Liver (tissue), 9 donors: ENCODE results near the gene PDE4B. TPM values are rescaled to one million over a fixed set of nuclear protein-coding genes. Genes with fewer than 3 reads are reported as not detected.

Source experiments
- DNase-seq: peaks from one replicate; pipeline ENCODE4 v3.0.0-alpha.2; 2017; ENCODE audit warnings: low spot score
- H3K27ac ChIP-seq, 2 donors: one replicate each; pipeline ENCODE4 v1.7.0; 2013; ENCODE audit warnings: inconsistent platforms in 2 of 2, low read length in 2 of 2, control low read depth in 1 of 2, low read depth in 1 of 2, mild to moderate bottlenecking in 1 of 2
- H3K27me3 ChIP-seq, 4 donors: one replicate each; pipeline versions ENCODE4 v1.6.1 to v1.7.0; 2013; ENCODE audit warnings: low read length in 3 of 4, inconsistent platforms in 1 of 4, mild to moderate bottlenecking in 1 of 4, moderate library complexity in 1 of 4; ENCODE audit not compliant: control insufficient read depth in 4 of 4, insufficient read depth in 4 of 4
- H3K36me3 ChIP-seq, 4 donors: one replicate each; pipeline versions ENCODE4 v1.6.1 to v1.7.0; 2013; ENCODE audit warnings: low read length in 3 of 4, mild to moderate bottlenecking in 3 of 4, low read depth in 1 of 4, moderate library complexity in 1 of 4; ENCODE audit not compliant: control insufficient read depth in 4 of 4, insufficient read depth in 3 of 4
- H3K4me1 ChIP-seq, 4 donors: one replicate each; pipeline versions ENCODE4 v1.6.1 to v1.7.0; 2013; ENCODE audit warnings: low read length in 3 of 4, mild to moderate bottlenecking in 3 of 4, moderate library complexity in 1 of 4; ENCODE audit not compliant: control insufficient read depth in 4 of 4, insufficient read depth in 4 of 4
- H3K4me3 ChIP-seq, 3 donors: one replicate each; pipeline versions ENCODE4 v1.6.1 to v1.7.0; 2013; ENCODE audit warnings: low read length in 3 of 3, control low read depth in 1 of 3, low read depth in 1 of 3, mild to moderate bottlenecking in 1 of 3
- H3K9ac ChIP-seq, 2 donors: one replicate each; pipeline ENCODE4 v1.7.0; 2013; ENCODE audit warnings: low read length in 2 of 2, mild to moderate bottlenecking in 2 of 2, moderate library complexity in 2 of 2, control low read depth in 1 of 2, low read depth in 1 of 2
- H3K9me3 ChIP-seq, 4 donors: one replicate each; pipeline versions ENCODE4 v1.6.1 to v1.7.0; 2013; ENCODE audit warnings: low read length in 3 of 4; ENCODE audit not compliant: control insufficient read depth in 4 of 4
- ATF3 ChIP-seq: IDR thresholded peaks from 2 replicates; pipeline ENCODE4 v1.6.1; 2016; ENCODE audit warnings: antibody characterized with exemption
- CTCF ChIP-seq: fragments of 150-350 bp; IDR thresholded peaks from 2 replicates; pipeline ENCODE4 v1.5.1; 2017; ENCODE audit warnings: improper control_type of control experiment, low read depth, low read length; ENCODE audit not compliant: missing input control
- EGR1 ChIP-seq, 2 donors: IDR thresholded peaks; 2 replicates each; pipeline ENCODE4 v1.6.1; 2016 to 2018; ENCODE audit warnings: antibody characterized with exemption in 2 of 2, low read depth in 2 of 2
- FOXA1 ChIP-seq: IDR thresholded peaks from 2 replicates; pipeline ENCODE4 v1.6.1; 2016; ENCODE audit warnings: antibody characterized with exemption
- FOXA2 ChIP-seq: IDR thresholded peaks from 2 replicates; pipeline ENCODE4 v1.6.1; 2016; ENCODE audit warnings: antibody characterized with exemption
- GABPA ChIP-seq, 2 donors: IDR thresholded peaks in 1 of 2; conservative IDR thresholded peaks in 1 of 2; 2 replicates each; pipeline ENCODE4 v1.6.1; 2016; ENCODE audit warnings: antibody characterized with exemption in 2 of 2, mild to moderate bottlenecking in 1 of 2, moderate library complexity in 1 of 2
- HNF4A ChIP-seq, 2 donors: conservative IDR thresholded peaks; 2 replicates each; pipeline ENCODE4 v1.6.1; 2016; ENCODE audit warnings: antibody characterized with exemption in 2 of 2, mild to moderate bottlenecking in 2 of 2
- HNF4G ChIP-seq: IDR thresholded peaks from 2 replicates; pipeline ENCODE4 v1.6.1; 2016; ENCODE audit warnings: antibody characterized with exemption
- JUND ChIP-seq, 2 donors: IDR thresholded peaks; 2 replicates each; pipeline ENCODE4 v1.6.1; 2016; ENCODE audit warnings: antibody characterized with exemption in 2 of 2
- MAX ChIP-seq: IDR thresholded peaks from 2 replicates; pipeline ENCODE4 v1.6.1; 2016; ENCODE audit warnings: antibody characterized with exemption
- NR2F2 ChIP-seq: IDR thresholded peaks from 2 replicates; pipeline ENCODE4 v1.6.1; 2016; ENCODE audit warnings: antibody characterized with exemption
- RAD21 ChIP-seq, 2 donors: IDR thresholded peaks; 2 replicates each; pipeline ENCODE4 v1.6.1; 2016; ENCODE audit warnings: antibody characterized with exemption in 2 of 2, mild to moderate bottlenecking in 2 of 2
- REST ChIP-seq: IDR thresholded peaks from 2 replicates; pipeline ENCODE4 v1.6.1; 2016; ENCODE audit warnings: antibody characterized with exemption, mild to moderate bottlenecking
- RXRA ChIP-seq, 2 donors: IDR thresholded peaks; 2 replicates each; pipeline ENCODE4 v1.6.1; 2017 to 2018; ENCODE audit warnings: antibody characterized with exemption in 2 of 2, mild to moderate bottlenecking in 1 of 2
- SP1 ChIP-seq: IDR thresholded peaks from 2 replicates; pipeline ENCODE4 v1.6.1; 2018; ENCODE audit warnings: antibody characterized with exemption, mild to moderate bottlenecking
- TAF1 ChIP-seq: conservative IDR thresholded peaks from 2 replicates; pipeline ENCODE4 v1.6.1; 2016; ENCODE audit warnings: antibody characterized with exemption, mild to moderate bottlenecking
- YY1 ChIP-seq: IDR thresholded peaks from 2 replicates; pipeline ENCODE4 v1.6.1; 2016; ENCODE audit warnings: antibody characterized with exemption, mild to moderate bottlenecking
- ZBTB33 ChIP-seq: IDR thresholded peaks from 2 replicates; pipeline ENCODE4 v1.6.1; 2016; ENCODE audit warnings: antibody characterized with exemption
- WGBS: extraction: QIAGEN DNeasy Blood & Tissue Kit; methylation state at CpG from one replicate; pipeline ENCODE4 v1.1.7; 2013; 5-methylcytosine and 5-hydroxymethylcytosine counted together
- polyA plus RNA-seq, 2 donors: library from polyadenylated mRNA; stranded (reverse) in 1 of 2; unstranded in 1 of 2; fragments of 200-250 nt in 1 of 2; fragments of >200 nt in 1 of 2; fragmentation: Nextera tagmentation in 1 of 2; extraction: Ambion mirVana in 1 of 2; gene quantifications; one replicate each; pipeline versions ENCODE4 v1.2.1 to v1.2.3, GENCODE V29; 2013 to 2015
- total RNA-seq, 2 donors: library from RNA; depleted of rRNA; stranded (reverse); fragments of >200 nt; gene quantifications; one replicate each; pipeline ENCODE4 v1.2.3, GENCODE V29; 2014
- donor health status: healthy.
- donor health status: healthy.
- donor health status: healthy.
- donor health status: healthy.
- donor health status: healthy.

PDE4B gene
- total and polyA plus RNA-seq, 4 donors: 1.9 to 3.9 (median 2.7) TPM

- DNase-seq: no peak
- peaks cover 5 to 14% (median 8%) of the 10 kb centered on the region in 4 donors for H3K4me1 ChIP-seq
- WGBS: 90% methylated on average over 2 of the region's 2 CpGs
Observed at GRCh38 chr1:66304128-66304527, 511.4 kb downstream of the PDE4B start.

More at GRCh38 chr1:66304128-66304527, 511.4 kb downstream of the PDE4B start:
- Histone ChIP-seq H3K27me3 (no peaks in the 10 kb centered on the region), H3K4me3 (no peak overlapping the region), H3K9ac (no peak overlapping the region), H3K27ac (no peak overlapping the region), H3K9me3 (no peaks in the 10 kb centered on the region), H3K36me3 (no peaks in the 10 kb centered on the region)
- TF ChIP-seq CTCF: no peak
- no peak for TF ChIP-seq TAF1
- no peak for TF ChIP-seq NR2F2
- no peak for TF ChIP-seq FOXA1
- TF ChIP-seq HNF4G: no peak
- no peak for TF ChIP-seq REST
- no peak for TF ChIP-seq EGR1 (IDR thresholded peaks at IDR 0.05; ENCODE audit: low read depth in 2 of 2)
- TF ChIP-seq RXRA (IDR thresholded peaks at IDR 0.05): no peak
- no peak for TF ChIP-seq YY1
- TF ChIP-seq RAD21 (IDR thresholded peaks at IDR 0.05): no peak
- no peak for TF ChIP-seq MAX
- no peak for TF ChIP-seq JUND (IDR thresholded peaks at IDR 0.05)
- TF ChIP-seq SP1: no peak
- TF ChIP-seq GABPA (IDR thresholded peaks at IDR 0.05 in 1 of 2, conservative IDR thresholded peaks at IDR 0.05 in 1 of 2): no peak
- no peak for TF ChIP-seq FOXA2
- TF ChIP-seq HNF4A (conservative IDR thresholded peaks at IDR 0.05): no peak
- no peak for TF ChIP-seq ZBTB33
- no peak for TF ChIP-seq ATF3
